Breast epithelium (tissue), 4 donors: ENCODE measurements around the gene EVA1B. TPM values are rescaled to one million over a fixed set of nuclear protein-coding genes. Genes with fewer than 3 reads are reported as not detected.
A peak's percentile ranks its signal among the peaks of the same experiment; 100 is the strongest.

Experiments used
- DNase-seq, 2 donors: peaks; one replicate each; pipeline ENCODE4 v3.0.0-alpha.2; 2019; ENCODE audit warnings: low spot score in 2 of 2
- H3K27ac ChIP-seq, 2 donors: fragments of 200-600 bp; sonication (generic) in 1 of 2; one replicate each; pipeline ENCODE4 v1.5.1; 2016 to 2019; ENCODE audit warnings: mild to moderate bottlenecking in 1 of 2
- H3K27me3 ChIP-seq, 2 donors: fragments of 200-600 bp; sonication (generic) in 1 of 2; one replicate each; pipeline versions ENCODE4 v1.5.1 to v1.6.0; 2017 to 2019; ENCODE audit warnings: control low read depth in 1 of 2, mild to moderate bottlenecking in 1 of 2
- H3K36me3 ChIP-seq: fragments of 200-600 bp; one replicate; pipeline ENCODE4 v1.5.1; 2019
- H3K4me1 ChIP-seq, 2 donors: fragments of 200-600 bp; sonication (generic); one replicate each; pipeline ENCODE4 v1.5.1; 2016 to 2019; ENCODE audit warnings: control low read depth in 1 of 2
- H3K4me3 ChIP-seq, 3 donors: fragments of 200-600 bp; sonication (generic); 1 replicate in 2 of 3; 2 replicates in 1 of 3; pipeline ENCODE4 v1.5.1; 2016 to 2019; ENCODE audit warnings: mild to moderate bottlenecking in 3 of 3, moderate library complexity in 2 of 3
- H3K9me3 ChIP-seq, 2 donors: fragments of 200-600 bp; sonication (generic) in 1 of 2; one replicate each; pipeline ENCODE4 v1.5.1; 2016 to 2019; ENCODE audit warnings: control low read depth in 1 of 2
- POLR2A ChIP-seq: fragments of 450-650 bp; IDR thresholded peaks from one replicate; pipeline ENCODE4 v1.6.1; 2016; ENCODE audit warnings: antibody characterized with exemption, mild to moderate bottlenecking, moderate library complexity
- POLR2AphosphoS5 ChIP-seq, 3 donors: sonication (generic); formaldehyde crosslinking; IDR thresholded peaks; one replicate each; pipeline ENCODE4 v1.6.1; 2017; ENCODE audit warnings: antibody characterized with exemption in 3 of 3
- intact Hi-C: fragments of 100-400 bp; cut with DNase I; formaldehyde crosslinking; loops from one replicate; pipeline ENCODE4 v1.15.1; 2023; ENCODE audit warnings: low total_unique reads
- total RNA-seq, 3 donors: library from RNA; depleted of rRNA; stranded (reverse); fragments of >200 nt; gene quantifications; one replicate each; pipeline ENCODE4 v1.1.0, GENCODE V29; 2016
- TF ChIP-seq, protein P1 (sequence below), 3 donors: fragments of 450-650 bp; IDR thresholded peaks; one replicate each; pipeline ENCODE4 v1.5.1; 2016 to 2017; ENCODE audit warnings: antibody characterized with exemption in 3 of 3, mild to moderate bottlenecking in 3 of 3, moderate library complexity in 3 of 3

Gene EVA1B
- total RNA-seq, 3 donors from 2014 or later: 62.1 to 129 (median 118) TPM

DNA sequence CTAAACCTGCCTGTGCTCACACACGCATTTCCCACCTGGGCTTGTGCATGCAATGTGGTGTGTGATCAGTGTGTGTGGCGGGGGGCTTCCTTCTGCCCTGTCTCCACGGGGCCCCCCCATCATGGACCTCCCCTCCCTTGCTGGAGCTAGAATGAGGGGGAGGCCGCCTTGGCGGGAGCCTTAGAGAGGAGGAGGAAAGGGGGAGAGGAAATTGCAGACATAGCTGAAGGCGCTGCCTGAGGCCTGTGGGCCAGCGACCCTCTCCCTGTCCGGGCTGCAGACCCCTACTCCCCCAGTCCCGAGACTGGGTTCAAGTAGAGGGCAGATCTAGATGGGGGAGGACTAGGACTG, 883 bp upstream of the EVA1B start:
- peak overlapping the region; percentile 88 to 96 for H3K27ac ChIP-seq
- no peaks in the 10 kb centered on the region for H3K9me3 ChIP-seq
- intact Hi-C loops: no loop called here
- DNase-seq: no peak
- no peak for TF ChIP-seq POLR2AphosphoS5 (IDR thresholded peaks at IDR 0.05)
- TF ChIP-seq POLR2A: no peak
- TF ChIP-seq, protein P1, sequence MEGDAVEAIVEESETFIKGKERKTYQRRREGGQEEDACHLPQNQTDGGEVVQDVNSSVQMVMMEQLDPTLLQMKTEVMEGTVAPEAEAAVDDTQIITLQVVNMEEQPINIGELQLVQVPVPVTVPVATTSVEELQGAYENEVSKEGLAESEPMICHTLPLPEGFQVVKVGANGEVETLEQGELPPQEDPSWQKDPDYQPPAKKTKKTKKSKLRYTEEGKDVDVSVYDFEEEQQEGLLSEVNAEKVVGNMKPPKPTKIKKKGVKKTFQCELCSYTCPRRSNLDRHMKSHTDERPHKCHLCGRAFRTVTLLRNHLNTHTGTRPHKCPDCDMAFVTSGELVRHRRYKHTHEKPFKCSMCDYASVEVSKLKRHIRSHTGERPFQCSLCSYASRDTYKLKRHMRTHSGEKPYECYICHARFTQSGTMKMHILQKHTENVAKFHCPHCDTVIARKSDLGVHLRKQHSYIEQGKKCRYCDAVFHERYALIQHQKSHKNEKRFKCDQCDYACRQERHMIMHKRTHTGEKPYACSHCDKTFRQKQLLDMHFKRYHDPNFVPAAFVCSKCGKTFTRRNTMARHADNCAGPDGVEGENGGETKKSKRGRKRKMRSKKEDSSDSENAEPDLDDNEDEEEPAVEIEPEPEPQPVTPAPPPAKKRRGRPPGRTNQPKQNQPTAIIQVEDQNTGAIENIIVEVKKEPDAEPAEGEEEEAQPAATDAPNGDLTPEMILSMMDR (IDR thresholded peaks at IDR 0.05): no peak
- peaks cover 3 to 10% of the 10 kb centered on the region in 2 donors for H3K4me1 ChIP-seq
- no peaks in the 10 kb centered on the region for H3K36me3 ChIP-seq
- no peaks in the 10 kb centered on the region for H3K27me3 ChIP-seq
- H3K4me3 ChIP-seq: peak overlapping the region in 2 of 3 donors; percentile 75 to 94

DNA sequence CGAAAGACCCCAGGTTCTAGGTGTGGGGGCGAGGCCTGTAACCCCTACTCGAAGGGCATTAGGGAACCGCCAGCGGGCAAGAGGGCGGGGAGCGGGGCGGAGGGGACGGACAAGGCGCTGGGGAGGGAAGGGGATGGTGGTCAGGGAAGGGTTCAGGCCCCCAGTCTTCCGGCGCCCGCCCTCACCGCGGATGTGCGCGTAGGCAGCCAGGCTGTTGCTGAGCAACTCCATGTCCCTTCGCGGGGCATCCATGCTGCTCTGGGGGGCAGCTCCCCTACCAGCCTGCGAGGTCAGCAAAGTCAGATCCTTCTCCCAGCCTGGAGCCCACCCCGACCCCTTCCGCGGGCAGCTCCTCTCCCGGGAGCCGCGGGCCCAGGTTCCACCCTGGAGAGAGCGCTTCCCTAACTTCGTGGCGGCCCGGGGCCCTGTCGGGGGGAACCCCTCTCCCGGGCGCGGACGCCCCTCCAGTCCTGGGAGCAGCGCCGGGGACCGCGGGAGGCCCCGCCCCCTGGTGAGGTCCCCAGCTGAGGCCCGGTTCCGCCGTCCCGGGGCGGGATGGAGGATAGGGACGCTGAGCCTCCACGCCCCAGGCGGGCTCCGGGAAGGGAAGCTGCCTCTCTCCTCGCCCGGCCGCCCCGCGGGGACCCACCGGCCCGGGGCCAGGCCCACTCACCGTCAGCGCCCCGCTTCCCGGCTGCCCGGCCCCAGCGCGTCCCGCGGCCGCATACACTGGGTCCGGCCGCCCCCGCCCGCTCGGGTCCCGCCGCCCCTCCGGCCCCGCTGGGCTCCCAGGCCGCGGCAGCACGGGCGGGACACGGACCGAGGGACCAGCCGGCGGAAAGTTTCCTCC, 434 bp downstream of the EVA1B start:
- Histone ChIP-seq H3K27ac (peak overlapping the region; percentile 88 to 96), H3K27me3 (no peaks in the 10 kb centered on the region), H3K9me3 (no peaks in the 10 kb centered on the region), H3K4me1 (peaks cover 3 to 10% of the 10 kb centered on the region in 2 donors), H3K36me3 (no peaks in the 10 kb centered on the region), H3K4me3 (peak overlapping the region; percentile 75 to 94 (median 80))
- DNase-seq: no peak
- intact Hi-C loops: no loop called here
- no peak for TF ChIP-seq POLR2AphosphoS5 (IDR thresholded peaks at IDR 0.05)
- TF ChIP-seq POLR2A: no peak
- TF ChIP-seq, protein P1 (IDR thresholded peaks at IDR 0.05): no peak

DNA sequence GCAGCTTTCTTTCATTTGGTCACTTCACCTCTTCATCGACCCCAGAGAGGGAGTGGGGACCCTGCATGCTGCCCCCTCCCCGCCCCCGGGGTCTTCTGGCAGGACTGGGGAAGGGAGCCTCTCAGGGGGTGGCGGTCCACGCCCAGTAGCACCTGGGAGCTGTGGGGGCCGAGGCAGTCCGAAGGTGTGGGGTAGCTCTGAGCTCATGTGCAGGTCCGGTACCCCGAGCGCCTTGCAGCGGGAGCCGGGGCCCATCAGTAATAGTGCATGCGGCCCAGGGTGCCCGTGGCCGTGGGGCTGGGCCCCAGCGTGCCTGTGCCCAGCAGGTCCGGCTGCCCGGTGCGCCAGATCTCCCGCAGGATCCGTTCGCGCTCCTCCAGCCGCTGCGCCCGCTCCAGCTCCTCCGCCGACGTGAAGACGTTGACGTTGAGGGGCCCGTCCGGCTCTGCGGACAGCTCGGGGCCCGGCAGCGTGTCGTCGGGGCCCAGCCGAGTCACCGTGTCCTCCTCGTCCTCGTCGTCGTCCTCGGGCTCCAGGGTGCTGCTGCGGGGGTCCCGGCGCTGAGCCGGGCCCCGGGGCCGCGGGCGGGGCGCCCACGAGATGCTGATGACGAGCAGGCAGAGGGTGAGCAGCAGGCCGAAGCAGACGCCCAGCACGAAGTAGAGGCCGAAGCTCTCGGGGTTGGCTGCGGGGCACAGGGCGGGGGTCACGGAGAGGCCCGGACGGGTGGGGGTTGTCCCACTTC, 1.2 kb downstream of the EVA1B start:
- intact Hi-C loops: no loop called here
- peak overlapping the region; percentile 75 to 94 (median 80) for H3K4me3 ChIP-seq

DNA sequence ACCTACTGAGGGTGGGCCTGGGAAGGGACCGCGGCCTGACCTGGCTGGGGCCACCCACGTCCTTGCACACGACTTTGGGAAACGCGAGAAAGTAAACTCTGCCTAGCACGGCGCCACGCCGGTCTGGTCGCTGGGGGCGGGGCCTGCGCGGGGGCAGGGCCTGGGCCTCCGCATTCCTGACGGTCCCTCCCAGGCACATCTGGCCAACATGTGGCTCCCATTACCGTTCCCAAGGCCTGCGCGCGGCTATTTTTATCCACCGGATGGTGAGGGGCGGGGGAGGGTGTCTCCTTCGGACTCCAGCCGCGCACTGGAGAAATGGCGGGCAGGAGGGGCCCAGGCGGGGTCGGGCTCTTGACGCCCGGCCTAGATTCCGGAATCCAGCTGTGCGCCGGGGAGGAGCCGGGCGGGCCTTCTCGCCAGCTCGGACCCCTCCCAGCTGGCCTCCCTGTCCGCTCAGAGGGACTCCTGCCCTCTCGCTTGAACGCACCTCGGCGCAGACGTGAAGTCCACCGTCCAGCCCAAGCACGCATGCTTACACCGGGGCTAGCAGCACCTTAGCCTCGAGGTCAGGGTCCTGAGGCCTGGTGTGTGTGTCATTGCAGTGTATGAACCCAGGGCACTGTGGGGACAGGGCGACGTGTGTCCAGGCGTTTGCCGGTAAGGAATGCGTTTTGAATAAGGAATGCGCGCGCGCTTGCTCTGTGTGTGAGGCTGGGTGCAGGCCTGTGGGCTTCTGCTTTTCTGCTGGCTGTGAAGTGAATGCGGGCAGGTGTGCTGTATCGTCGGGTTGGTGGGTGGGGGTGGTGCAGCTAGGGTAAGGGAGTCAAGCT, 2.1 kb downstream of the EVA1B start:
- Histone ChIP-seq H3K9me3 (no peaks in the 10 kb centered on the region), H3K27ac (peak overlapping the region; percentile 88 to 96), H3K4me3 (peak overlapping the region; percentile 75 to 94 (median 80)), H3K4me1 (peaks cover 3 to 10% of the 10 kb centered on the region in 2 donors), H3K36me3 (no peaks in the 10 kb centered on the region), H3K27me3 (no peaks in the 10 kb centered on the region)
- no peak for DNase-seq
- intact Hi-C loops: no loop called here
- TF ChIP-seq POLR2AphosphoS5 (IDR thresholded peaks at IDR 0.05) (peak in 1 of 3 donors; percentile 27), POLR2A (no peak)
- TF ChIP-seq, protein P1 (IDR thresholded peaks at IDR 0.05): no peak

More for the DNA sequence above, 1.2 kb downstream of the EVA1B start:
- no peak for TF ChIP-seq POLR2A
- TF ChIP-seq POLR2AphosphoS5 (IDR thresholded peaks at IDR 0.05): no peak
- TF ChIP-seq, protein P1 (IDR thresholded peaks at IDR 0.05): no peak
- DNase-seq: no peak
- H3K9me3 ChIP-seq: no peaks in the 10 kb centered on the region
- peaks cover 3 to 10% of the 10 kb centered on the region in 2 donors for H3K4me1 ChIP-seq
- H3K27ac ChIP-seq: peak overlapping the region; percentile 88 to 96
- no peaks in the 10 kb centered on the region for H3K36me3 ChIP-seq
- H3K27me3 ChIP-seq: no peaks in the 10 kb centered on the region
